Ovary (tissue), 10 donors: ENCODE results near the gene FBXO36. TPM values are rescaled to one million over a fixed set of nuclear protein-coding genes. Genes with fewer than 3 reads are reported as not detected.

ENCODE experiments used
- DNase-seq, 5 donors: peaks; one replicate each; pipeline ENCODE4 v3.0.0-alpha.2; 2019 to 2020
- H3K27ac ChIP-seq, 2 donors: fragments of 200-600 bp; one replicate each; pipeline versions ENCODE4 v1.5.1 to v1.8.0; 2019 to 2022
- H3K27me3 ChIP-seq: fragments of 200-600 bp; one replicate; pipeline ENCODE4 v1.8.0; 2022
- H3K36me3 ChIP-seq: fragments of 200-600 bp; sonication (generic); one replicate; pipeline ENCODE4 v1.5.1; 2019
- H3K4me1 ChIP-seq: one replicate; pipeline ENCODE4 v1.8.1; 2013; ENCODE audit warnings: mild to moderate bottlenecking, moderate library complexity; ENCODE audit not compliant: insufficient read depth
- H3K4me3 ChIP-seq: fragments of 200-600 bp; sonication (generic); one replicate; pipeline ENCODE4 v1.5.1; 2017
- H3K9me3 ChIP-seq, 2 donors: fragments of 200-600 bp in 1 of 2; sonication (generic) in 1 of 2; one replicate each; pipeline versions ENCODE4 v1.5.1 to v1.8.1; 2013 to 2019; ENCODE audit warnings: mild to moderate bottlenecking in 1 of 2, moderate library complexity in 1 of 2
- CTCF ChIP-seq, 3 donors: fragments of 450-650 bp in 2 of 3; fragments of 200-600 bp in 1 of 3; IDR thresholded peaks; one replicate each; pipeline versions ENCODE4 v1.5.1 to v1.8.0; 2016 to 2022; ENCODE audit warnings: antibody characterized with exemption in 3 of 3, mild to moderate bottlenecking in 1 of 3
- EP300 ChIP-seq: sonication (generic); formaldehyde crosslinking; IDR thresholded peaks from one replicate; pipeline ENCODE4 v1.6.1; 2017; ENCODE audit warnings: antibody characterized with exemption
- POLR2A ChIP-seq: fragments of 450-650 bp; IDR thresholded peaks from one replicate; pipeline ENCODE4 v1.6.1; 2017; ENCODE audit warnings: antibody characterized with exemption, mild to moderate bottlenecking, moderate library complexity
- WGBS, 3 donors: extraction: QIAGEN DNeasy Blood & Tissue Kit in 1 of 3; methylation state at CpG; one replicate each; pipeline versions ENCODE4 v1.1.5 to v1.1.7; 2013 to 2017; 5-methylcytosine and 5-hydroxymethylcytosine counted together
- intact Hi-C, 4 donors: fragments of 100-400 bp; cut with DNase I; formaldehyde crosslinking; loops; one replicate each; pipeline versions ENCODE4 v1.11.0 to v1.15.1; 2022 to 2023
- long read RNA-seq, 3 donors: library from polyadenylated mRNA in 2 of 3; unstranded in 2 of 3; transcript quantifications; one replicate each; pipeline ENCODE4 v2.0.0 and lab custom pipeline, GENCODE V29; 2021 to 2026
- polyA plus RNA-seq, 2 donors: library from polyadenylated mRNA; stranded (reverse); fragments of 200-250 nt in 1 of 2; fragments of 350-450 nt in 1 of 2; fragmentation: Illumina TruSeq in 1 of 2; extraction: RNeasy Lipid Tissue Mini Kit (QIAGEN cat#74804) in 1 of 2; gene quantifications; one replicate each; pipeline ENCODE4 v1.2.3, GENCODE V29; 2013 to 2014
- total RNA-seq, 7 donors: library from RNA; depleted of rRNA in 2 of 7; stranded (reverse); fragments of >200 nt in 2 of 7; fragmentation: NEBNext Ultra II Directional in 3 of 7; extraction: Animal tissue kit (Norgen Biotek cat#: 25700) in 3 of 7; gene quantifications; one replicate each; pipeline versions ENCODE4 v1.1.0 to v1.2.4, GENCODE V29; 2016 to 2023
- donor health status: DM: no; HTN: no; CAD: no; lungs with moderate emphysema.
- donor health status: DM: no; HTN: no; CAD: no.
- donor health status: Bipolar disorder and iron deficiency.
- donor health status: DM: yes; HTN: yes; CAD: no.
- donor health status: DM: no; HTN: no; CAD: no.
- donor health status: DM: yes; HTN: yes; CAD: no.

The FBXO36 gene
- 1 to 10 TPM; 1.5 to 8.4 (median 4.4) TPM for total RNA-seq
- 1 to 10 TPM; 2.9 to 3.3 TPM for polyA plus RNA-seq
- long read RNA-seq, donor 1, transcript FBXO36-201 (4 exons, 2,810 nt), result major isoform, 8 of 12 reads
- long read RNA-seq, donor 1, partial matches to known transcripts, result 0 of 12 reads
- long read RNA-seq, donor 1, other reads (novel, unspliced or antisense), result 3 of 12 reads
- long read RNA-seq, donor 2, partial matches to known transcripts, result 12 of 16 reads
- long read RNA-seq, donor 2, other reads (novel, unspliced or antisense), result 0 of 16 reads
- long read RNA-seq, donor 3, transcript FBXO36-201 (4 exons, 2,810 nt), result major isoform, 13 of 16 reads
- long read RNA-seq, donor 3, partial matches to known transcripts, result 0 of 16 reads
- long read RNA-seq, donor 3, other reads (novel, unspliced or antisense), result 3 of 16 reads

- Histone ChIP-seq H3K27me3 (no peaks in the 10 kb centered on the region), H3K9me3 (no peaks in the 10 kb centered on the region), H3K27ac (peak within 1 kb of the TSS; percentile 83 to 93), H3K4me1 (peaks cover 5% of the 10 kb centered on the region), H3K36me3 (no peaks in the 10 kb centered on the region), H3K4me3 (peak within 1 kb of the TSS; percentile 82)
- 1% methylated on average over 61 of the region's 61 CpGs for WGBS, 3 donors
- intact Hi-C loops, result loop anchor here in 2 of 4 donors (10.0 kb wide), 1 partner anchor 118 kb away; no protein-coding TSS in a partner anchor
- peak in 1 of 5 donors; percentile 90 for DNase-seq
- TF ChIP-seq POLR2A, result no peak
- TF ChIP-seq CTCF (IDR thresholded peaks at IDR 0.05), result no peak
- TF ChIP-seq EP300, result no peak
Measured at GRCh38 chr2:229922449-229923386, at the start of gene FBXO36. FBXO36 (plus strand) TSS chr2:229922503; CDS start chr2:229922514, 11 bp downstream.

GRCh38 chr2:229873123-229873581 lies 49.2 kb upstream of the FBXO36 start:
- intact Hi-C loops, result no loop called here
- 49 to 59% (median 52%) methylated on average over 1 of the region's 1 CpG for WGBS, 3 donors
- no peak overlapping the region for H3K27ac ChIP-seq

GRCh38 chr2:229874647-229875046 lies 47.7 kb upstream of the FBXO36 start:
- H3K36me3 ChIP-seq, result no peaks in the 10 kb centered on the region
- no peak overlapping the region for H3K27ac ChIP-seq
- intact Hi-C loops, result no loop called here
- H3K4me3 ChIP-seq, result no peak overlapping the region
- DNase-seq, result no peak
- 76 to 79% (median 78%) methylated on average over 4 of the region's 4 CpGs for WGBS, 3 donors
- H3K27me3 ChIP-seq, result no peaks in the 10 kb centered on the region
- H3K9me3 ChIP-seq, result no peaks in the 10 kb centered on the region
- TF ChIP-seq POLR2A, result no peak
- no peak for TF ChIP-seq CTCF (IDR thresholded peaks at IDR 0.05)
- no peak for TF ChIP-seq EP300
- H3K4me1 ChIP-seq, result peaks cover 2% of the 10 kb centered on the region

More at GRCh38 chr2:229873123-229873581, 49.2 kb upstream of the FBXO36 start:
- Histone ChIP-seq H3K36me3 (no peaks in the 10 kb centered on the region), H3K4me1 (peaks cover 2% of the 10 kb centered on the region), H3K27me3 (no peaks in the 10 kb centered on the region), H3K4me3 (no peak overlapping the region), H3K9me3 (no peaks in the 10 kb centered on the region)
- TF ChIP-seq CTCF (IDR thresholded peaks at IDR 0.05), result no peak
- no peak for TF ChIP-seq POLR2A
- TF ChIP-seq EP300, result no peak
- DNase-seq, result no peak

- 83 to 88% (median 84%) methylated on average over 2 of the region's 2 CpGs for WGBS, 3 donors
- no peak for DNase-seq
- no peak overlapping the region for H3K27ac ChIP-seq
- H3K27me3 ChIP-seq, result no peaks in the 10 kb centered on the region
- no peaks in the 10 kb centered on the region for H3K36me3 ChIP-seq
- no peaks in the 10 kb centered on the region for H3K9me3 ChIP-seq
- H3K4me1 ChIP-seq, result peaks cover 2% of the 10 kb centered on the region
- no peak overlapping the region for H3K4me3 ChIP-seq
- no peak for TF ChIP-seq POLR2A
- TF ChIP-seq EP300, result no peak
- intact Hi-C loops, result no loop called here
Measured at GRCh38 chr2:229875549-229875948, 46.8 kb upstream of the FBXO36 start.
